Stimulated activated CD8-positive, alpha-beta memory T cell treated with anti-CD3 and anti-CD28 coated beads, Interleukin-2, amount 100 ng/mL, for 48 hours (primary cell): ENCODE data around the gene EIF3B.
A peak's percentile ranks its signal among the peaks of the same experiment; 100 is the strongest.
"Not testable (repeated sequence)": the region's sequence is repeated elsewhere in the genome, so short reads cannot be mapped to it uniquely, and the experiment has no call there.

ENCODE experiments used
- DNase-seq, 2 donors: peaks; one replicate each; pipeline ENCODE4 v3.0.0-alpha.2; 2020; ENCODE audit warnings: low read depth in 2 of 2

Gene EIF3B

GRCh38 chr7:2399848-2400587 is 45.4 kb downstream of the EIF3B start:
- DNase-seq, result no peak

GRCh38 chr7:2402687-2403013 is 48.0 kb downstream of the EIF3B start:
- DNase-seq, result no peak

- peak; percentile 91 for DNase-seq
Measured at GRCh38 chr7:2403014-2403717, 48.5 kb downstream of the EIF3B start, which contains the start of gene CHST12. CHST12 (plus strand) TSS chr7:2403611; CDS start chr7:2432640, 29,029 bp downstream.

GRCh38 chr7:2403718-2404648 is 49.4 kb downstream of the EIF3B start:
- peak in 1 of 2 donors; percentile 33 for DNase-seq

- no peak for DNase-seq
Measured at GRCh38 chr7:2404714-2405119, 50.1 kb downstream of the EIF3B start.

GRCh38 chr7:2405201-2405600 is 50.6 kb downstream of the EIF3B start:
- DNase-seq, result no peak

- peak; percentile 55 to 61 for DNase-seq
Measured at GRCh38 chr7:2405601-2406345, 51.1 kb downstream of the EIF3B start.

- DNase-seq, result no peak
Measured at GRCh38 chr7:2409745-2410414, 55.3 kb downstream of the EIF3B start.

- no peak for DNase-seq
Measured at GRCh38 chr7:2411049-2411448, 56.4 kb downstream of the EIF3B start.

GRCh38 chr7:2411815-2412586 is 57.4 kb downstream of the EIF3B start:
- DNase-seq, result no peak

- no peak for DNase-seq
Measured at GRCh38 chr7:2412587-2413201, 58.1 kb downstream of the EIF3B start.

- DNase-seq, result no peak
Measured at GRCh38 chr7:2416063-2416462, 61.4 kb downstream of the EIF3B start.

- DNase-seq, result no peak
Measured at GRCh38 chr7:2416650-2417049, 62.0 kb downstream of the EIF3B start.

- not testable (repeated sequence) for DNase-seq
Measured at GRCh38 chr7:2417178-2417577, 62.6 kb downstream of the EIF3B start.

- peak; percentile 48 to 56 for DNase-seq
Measured at GRCh38 chr7:2417981-2418481, 63.4 kb downstream of the EIF3B start.

GRCh38 chr7:2420216-2420933 is 65.7 kb downstream of the EIF3B start:
- no peak for DNase-seq

- no peak for DNase-seq
Measured at GRCh38 chr7:2421943-2422310, 67.3 kb downstream of the EIF3B start.

GRCh38 chr7:2425749-2426148 is 71.1 kb downstream of the EIF3B start:
- no peak for DNase-seq
